Left ventricle myocardium inferior (tissue), 1 donor: ENCODE measurements around the gene VPS50. TPM values are rescaled to one million over a fixed set of nuclear protein-coding genes. Genes with fewer than 3 reads are reported as not detected.
A peak's percentile ranks its signal among the peaks of the same experiment; 100 is the strongest.

ENCODE experiments used
- DNase-seq: peaks from one replicate; pipeline ENCODE4 v3.0.0-alpha.2; 2020
- H3K27ac ChIP-seq: fragments of 200-600 bp; replicated peaks from 2 replicates; pipeline ENCODE4 v1.8.0; 2021
- H3K27me3 ChIP-seq: fragments of 200-600 bp; 2 replicates; pipeline ENCODE4 v1.8.0; 2021; ENCODE audit warnings: low read depth
- H3K36me3 ChIP-seq: fragments of 200-600 bp; 2 replicates; pipeline ENCODE4 v1.8.0; 2021
- H3K4me1 ChIP-seq: fragments of 200-600 bp; 2 replicates; pipeline ENCODE4 v1.8.0; 2021
- H3K4me3 ChIP-seq: fragments of 200-600 bp; 2 replicates; pipeline ENCODE4 v1.8.0; 2021; ENCODE audit warnings: mild to moderate bottlenecking, moderate library complexity
- H3K9me3 ChIP-seq: fragments of 200-600 bp; replicated peaks from 2 replicates; pipeline ENCODE4 v1.8.0; 2021
- CTCF ChIP-seq: fragments of 200-600 bp; IDR thresholded peaks from 2 replicates; pipeline ENCODE4 v1.8.0; 2021; ENCODE audit warnings: antibody characterized with exemption, mild to moderate bottlenecking, borderline replicate concordance
- intact Hi-C: fragments of 100-400 bp; cut with micrococcal nuclease; formaldehyde crosslinking; loops from one replicate; pipeline ENCODE4 v1.11.0; 2022
- total RNA-seq: library from RNA; stranded (reverse); fragmentation: NEBNext Ultra II Directional; extraction: Animal tissue kit (Norgen Biotek cat#: 25700); gene quantifications from one replicate; pipeline ENCODE4 v1.2.1, GENCODE V29; 2021
- donor health status: DM: no; HTN: yes; CAD: no; lungs with severe emphysema.

Gene VPS50
- total RNA-seq, 1 donor from 2014 or later = 19.5 TPM

- Histone ChIP-seq H3K4me1 (no peaks in the 10 kb centered on the region), H3K27ac (no peak overlapping the region), H3K27me3 (peaks cover 10% of the 10 kb centered on the region), H3K4me3 (no peak overlapping the region), H3K36me3 (no peaks in the 10 kb centered on the region), H3K9me3 (no peaks in the 10 kb centered on the region)
- no peak for DNase-seq
- intact Hi-C loops = no loop called here
- no peak for TF ChIP-seq CTCF
Observed at GRCh38 chr7:93212881-93213280, 19.3 kb upstream of the VPS50 start.

GRCh38 chr7:93218997-93219827 is 13.0 kb upstream of the VPS50 start:
- intact Hi-C loops = no loop called here
- H3K9me3 ChIP-seq = no peaks in the 10 kb centered on the region
- H3K27ac ChIP-seq = no peak overlapping the region
- TF ChIP-seq CTCF = no peak
- H3K36me3 ChIP-seq = no peaks in the 10 kb centered on the region
- DNase-seq = no peak
- H3K4me1 ChIP-seq = no peaks in the 10 kb centered on the region
- no peak overlapping the region for H3K4me3 ChIP-seq
- H3K27me3 ChIP-seq = no peaks in the 10 kb centered on the region

GRCh38 chr7:93219868-93220267 is 12.3 kb upstream of the VPS50 start:
- H3K27me3 ChIP-seq = no peaks in the 10 kb centered on the region
- H3K4me1 ChIP-seq = no peaks in the 10 kb centered on the region
- no peak for TF ChIP-seq CTCF
- no peak overlapping the region for H3K4me3 ChIP-seq
- H3K27ac ChIP-seq = no peak overlapping the region
- intact Hi-C loops = no loop called here
- H3K9me3 ChIP-seq = no peaks in the 10 kb centered on the region
- DNase-seq = no peak
- no peaks in the 10 kb centered on the region for H3K36me3 ChIP-seq

- Histone ChIP-seq H3K4me1 (peaks cover 2% of the 10 kb centered on the region), H3K4me3 (no peak within 1 kb of the TSS), H3K27me3 (no peaks in the 10 kb centered on the region), H3K36me3 (no peaks in the 10 kb centered on the region), H3K9me3 (no peaks in the 10 kb centered on the region), H3K27ac (no peak within 1 kb of the TSS)
- no peak for DNase-seq
- intact Hi-C loops = no loop called here
- no peak for TF ChIP-seq CTCF
Observed at GRCh38 chr7:93226310-93226709, 5.9 kb upstream of the VPS50 start, which contains the start of gene HEPACAM2. HEPACAM2 (minus strand) TSS chr7:93226469.

GRCh38 chr7:93228302-93228701 is 3.9 kb upstream of the VPS50 start:
- Histone ChIP-seq H3K4me3 (no peak overlapping the region), H3K9me3 (no peaks in the 10 kb centered on the region), H3K36me3 (no peaks in the 10 kb centered on the region), H3K4me1 (peaks cover 19% of the 10 kb centered on the region), H3K27me3 (no peaks in the 10 kb centered on the region), H3K27ac (no peak overlapping the region)
- peak; percentile 86 for TF ChIP-seq CTCF
- intact Hi-C loops = no loop called here
- DNase-seq = no peak
